K562 (cell line): Measurements from ENCODE around the gene ADAM15. TPM values are rescaled to one million over a fixed set of nuclear protein-coding genes. Genes with fewer than 3 reads are reported as not detected.
A peak's percentile ranks its signal among the peaks of the same experiment; 100 is the strongest.

Experiments used
- ATAC-seq: fragments of 200-7000 bp; cut with Tn5 transposase; 3 replicates; pipeline ENCODE4 v1.9.1; 2020; ENCODE audit warnings: moderate library complexity
- BruUV-seq: library from RNA; stranded (reverse); fragments of 400-500 nt; replicated peaks from 2 replicates; lab custom pipeline; 2021; lab: Mats Ljungman, UMichigan
- CTCF ChIA-PET: fragments of 300-600 bp; formaldehyde crosslinking; extraction: SDS; loops from one replicate; lab custom pipeline; 2021; ENCODE audit warnings: low intra/inter-chr PET ratio; lab: Yijun Ruan, JAX
- POLR2A ChIA-PET: fragments of 300-600, 350-650 bp; sonication (Branson Sonifier 250); formaldehyde crosslinking; extraction: SDS; loops from one replicate; lab custom pipeline; 2021; ENCODE audit warnings: antibody characterized with exemption, inconsistent platforms; lab: Yijun Ruan, JAX
- DNase-seq, 4 experiments: peaks; one replicate each; pipeline versions ENCODE4 v3.0.0 to v3.0.0-alpha.2; 2011 to 2018; ENCODE audit warnings: low spot score in 3 of 4, mixed read lengths in 3 of 4; ENCODE audit errors: extremely low read depth in 1 of 4
- FAIRE-seq: peaks from 2 replicates; lab custom pipeline; 2011; peaks lifted over from hg19 to GRCh38; lab: Jason Lieb, UNC
- H2AFZ ChIP-seq: 2 replicates; pipeline ENCODE4 v1.6.0; 2011; ENCODE audit warnings: low read depth, low read length, control low read depth, inconsistent platforms
- H3K27ac ChIP-seq: fragments of 200-600 bp; 3 replicates; pipeline ENCODE4 v1.8.0; 2011; ENCODE audit warnings: low read depth, mild to moderate bottlenecking, control low read depth, inconsistent platforms, low read length, moderate library complexity, mixed read lengths; ENCODE audit errors: extremely low read depth
- H3K27me3 ChIP-seq, 2 experiments: fragments of 300-600 bp in 1 of 2; 2 replicates in 1 of 2; 3 replicates in 1 of 2; pipeline versions ENCODE4 v1.6.0 to v1.8.0; 2011; ENCODE audit warnings: inconsistent platforms in 2 of 2, low read length in 2 of 2, mild to moderate bottlenecking in 1 of 2, mixed read lengths in 1 of 2, moderate library complexity in 1 of 2; ENCODE audit not compliant: control insufficient read depth in 2 of 2, insufficient read depth in 2 of 2
- H3K36me3 ChIP-seq: fragments of 300-600 bp; 3 replicates; pipeline ENCODE4 v1.8.0; 2011; ENCODE audit warnings: mild to moderate bottlenecking, low read length, inconsistent platforms; ENCODE audit not compliant: control insufficient read depth, insufficient read depth
- H3K4me1 ChIP-seq, 2 experiments: fragments of 200-600 bp in 1 of 2; replicated peaks in 1 of 2; 2 replicates in 1 of 2; 3 replicates in 1 of 2; pipeline versions ENCODE4 v1.5.1 to v1.8.0; 2011; ENCODE audit warnings: inconsistent platforms in 2 of 2, low read length in 2 of 2, mild to moderate bottlenecking in 1 of 2, mixed read lengths in 1 of 2, moderate library complexity in 1 of 2; ENCODE audit not compliant: control insufficient read depth in 2 of 2, insufficient read depth in 2 of 2
- H3K4me2 ChIP-seq: 2 replicates; pipeline ENCODE4 v1.6.1; 2011; ENCODE audit warnings: low read length, control low read depth, inconsistent platforms, mixed read lengths; ENCODE audit not compliant: insufficient read depth
- H3K4me3 ChIP-seq: fragments of 200-600 bp; sonication (generic), shearing (Covaris generic); 2 replicates; pipeline ENCODE4 v1.5.1; 2016; ENCODE audit warnings: control low read depth, inconsistent platforms
- H3K79me2 ChIP-seq: fragments of 200-600 bp; 3 replicates; pipeline ENCODE4 v1.8.0; 2011; ENCODE audit warnings: low read length, inconsistent platforms; ENCODE audit not compliant: control insufficient read depth, insufficient read depth
- H3K9ac ChIP-seq, 2 experiments: 2 replicates each; pipeline versions ENCODE4 v1.6.0 to v1.6.1; 2011; ENCODE audit warnings: low read depth in 2 of 2, low read length in 2 of 2, control low read depth in 1 of 2, inconsistent platforms in 1 of 2, mild to moderate bottlenecking in 1 of 2, mixed read lengths in 1 of 2; ENCODE audit not compliant: insufficient read depth in 1 of 2
- H3K9me1 ChIP-seq: one replicate; pipeline ENCODE4 v1.6.0; 2011; ENCODE audit warnings: inconsistent platforms, mild to moderate bottlenecking, low read length, moderate library complexity; ENCODE audit not compliant: control insufficient read depth, insufficient read depth
- H3K9me3 ChIP-seq: replicated peaks from 2 replicates; pipeline ENCODE4 v1.5.1; 2011; ENCODE audit warnings: low read depth, low read length, inconsistent platforms; ENCODE audit not compliant: control insufficient read depth, insufficient read depth
- H4K20me1 ChIP-seq: replicated peaks from 2 replicates; pipeline ENCODE4 v1.6.1; 2011; ENCODE audit warnings: low read length, inconsistent platforms, mixed read lengths; ENCODE audit not compliant: control insufficient read depth, insufficient read depth
- ATF3 ChIP-seq, 2 experiments: fragments of 450-650 bp in 1 of 2; sonication (generic) in 1 of 2; formaldehyde crosslinking in 1 of 2; IDR thresholded peaks in 1 of 2; conservative IDR thresholded peaks in 1 of 2; 2 replicates each; pipeline versions ENCODE4 v1.6.1 to v1.8.1; 2016 to 2023; ENCODE audit warnings: mild to moderate bottlenecking in 2 of 2, moderate library complexity in 2 of 2, inconsistent platforms in 1 of 2, missing genetic modification reagents in 1 of 2
- E2F4 ChIP-seq: sonication (generic); formaldehyde crosslinking; IDR thresholded peaks from 2 replicates; pipeline ENCODE4 v1.8.0; 2022; ENCODE audit warnings: mild to moderate bottlenecking, low read depth, missing genetic modification reagents
- FOSL1 ChIP-seq: fragments of 200-800 bp; sonication (Bioruptor generic); conservative IDR thresholded peaks from 2 replicates; pipeline ENCODE4 v1.6.1; 2016; ENCODE audit warnings: missing genetic modification characterization, missing compliant biosample characterization
- JUN ChIP-seq, 2 experiments: sonication (generic) in 1 of 2; formaldehyde crosslinking in 1 of 2; IDR thresholded peaks; 2 replicates each; pipeline versions ENCODE4 v1.6.1 to v1.8.0; 2012 to 2022; ENCODE audit warnings: borderline replicate concordance in 2 of 2, mild to moderate bottlenecking in 2 of 2, improper control_type of control experiment in 1 of 2, low read depth in 1 of 2, low read length in 1 of 2, missing genetic modification reagents in 1 of 2
- JUND ChIP-seq, 2 experiments: IDR thresholded peaks; 2 replicates in 1 of 2; 3 replicates in 1 of 2; pipeline ENCODE4 v1.6.1; 2011; ENCODE audit warnings: borderline replicate concordance in 2 of 2, low read depth in 2 of 2, low read length in 2 of 2, improper control_type of control experiment in 1 of 2, missing biosample characterization in 1 of 2, missing genetic modification characterization in 1 of 2, missing genetic modification reagents in 1 of 2
- L3MBTL2 ChIP-seq: fragments of 450-650 bp; IDR thresholded peaks from 2 replicates; pipeline ENCODE4 v1.6.1; 2016; ENCODE audit warnings: mild to moderate bottlenecking, moderate library complexity
- MLLT1 ChIP-seq, 2 experiments: fragments of 450-650 bp; IDR thresholded peaks; 2 replicates each; pipeline ENCODE4 v1.6.1; 2016
- NCOA1 ChIP-seq: fragments of 450-650 bp; IDR thresholded peaks from 2 replicates; pipeline ENCODE4 v1.6.1; 2016; ENCODE audit warnings: low read depth
- RCOR1 ChIP-seq, 2 experiments: IDR thresholded peaks; 2 replicates each; pipeline ENCODE4 v1.6.1; 2012; ENCODE audit warnings: low read depth in 2 of 2, low read length in 2 of 2, borderline replicate concordance in 1 of 2, improper control_type of control experiment in 1 of 2
- TOE1 ChIP-seq, 2 experiments: fragments of 450-650 bp in 1 of 2; sonication (generic) in 1 of 2; formaldehyde crosslinking in 1 of 2; IDR thresholded peaks; 2 replicates each; pipeline versions ENCODE4 v1.7.1 to v1.8.0; 2016 to 2022; ENCODE audit warnings: borderline replicate concordance in 2 of 2, mild to moderate bottlenecking in 2 of 2, antibody characterized with exemption in 1 of 2, inconsistent platforms in 1 of 2, low read depth in 1 of 2, missing genetic modification reagents in 1 of 2, moderate library complexity in 1 of 2
- WGBS: fragments of 100-300 bp; shearing (Covaris generic); methylation state at CpG from one replicate; pipeline ENCODE4 v1.1.6; 2016; ENCODE audit warnings: low coverage, mixed read lengths; ENCODE audit not compliant: insufficient coverage; ENCODE audit errors: missing lambda C conversion rate; 5-methylcytosine and 5-hydroxymethylcytosine counted together
- in situ Hi-C: fragments of 300-500 bp; cut with MboI; formaldehyde crosslinking; loops from 4 replicates; pipeline ENCODE4 v1.15.0; 2018; ENCODE audit warnings: inconsistent platforms, mixed read lengths
- intact Hi-C: fragments of 100-400 bp; cut with micrococcal nuclease; formaldehyde crosslinking; loops from 2 replicates; pipeline ENCODE4 v1.14.2; 2022
- polyA plus RNA-seq, 8 experiments: library from polyadenylated mRNA; depleted of rRNA in 4 of 8; stranded (reverse) in 5 of 8; unstranded in 3 of 8; fragments of >200 nt; fragmentation: Nextera tagmentation in 2 of 8; fragmentation: Illumina TruSeq in 1 of 8; extraction: Ambion mirVana in 2 of 8; extraction: Trizol in 1 of 8; gene quantifications; 2 replicates each; pipeline versions ENCODE4 v1.2.1 to v1.2.3, GENCODE V29; 2011 to 2014; ENCODE audit warnings: inconsistent platforms in 1 of 8, missing spikeins in 1 of 8
- total RNA-seq, 7 experiments: library from RNA; depleted of rRNA in 6 of 7; stranded (reverse); fragments of >200 nt in 6 of 7; fragmentation: Illumina TruSeq in 2 of 7; extraction: Trizol in 2 of 7; gene quantifications; 2 replicates each; pipeline versions ENCODE4 v1.2.1 to v1.2.3, GENCODE V29; 2011 to 2021; ENCODE audit warnings: low replicate concordance in 1 of 7
- TF ChIP-seq, protein P1 (sequence below): fragments of 450-650 bp; formaldehyde crosslinking; IDR thresholded peaks from 2 replicates; pipeline ENCODE4 v1.4.0; 2022; ENCODE audit warnings: missing genetic modification characterization
- TF ChIP-seq, protein P2 (sequence below): fragments of 450-650 bp; IDR thresholded peaks from 2 replicates; pipeline ENCODE4 v1.6.1; 2016

Gene ADAM15
- total and polyA plus RNA-seq, 9 of the 15 experiments (the other 6 are each of a cell fraction or from before 2014, with no cell fraction given): 0.69 to 72.3 (median 32.8) TPM

DNA sequence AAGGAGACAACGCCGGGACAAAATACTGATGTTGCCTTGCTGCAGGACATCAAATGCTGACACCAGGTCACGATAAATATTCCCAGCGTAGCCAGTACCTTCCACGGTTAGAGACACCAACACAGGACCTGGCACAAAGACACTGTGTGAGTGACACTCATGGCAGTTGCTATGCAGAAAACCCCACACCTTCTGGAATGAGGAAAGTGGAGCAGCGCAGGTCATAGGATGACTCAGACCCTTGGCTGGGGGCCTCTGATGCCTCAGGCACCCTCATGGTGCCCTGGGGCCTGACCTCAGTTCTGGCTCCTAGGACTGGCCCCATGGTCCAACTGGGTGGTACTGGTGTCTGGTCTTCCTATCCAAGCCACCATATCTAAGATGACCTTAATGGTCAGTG is 24.5 kb upstream of the ADAM15 start:
- H3K9me1 ChIP-seq: no peaks in the 10 kb centered on the region
- intact Hi-C loops (no loop called here), in situ Hi-C loops (no loop called here)
- H3K36me3 ChIP-seq: no peaks in the 10 kb centered on the region
- ATAC-seq: peak; percentile 68
- peak in 2 of 4 experiments; percentile 42 to 43 for DNase-seq
- BruUV-seq: no TSS peak
- peaks cover 13 to 26% of the 10 kb centered on the region in 2 experiments; a peak in 3 of 5 replicates for H3K4me1 ChIP-seq
- H3K9ac ChIP-seq: peak overlapping the region in 1 of 2 experiments; percentile 53; a peak in 1 of 4 replicates
- H3K27ac ChIP-seq: no peak overlapping the region
- WGBS: 61% methylated on average over 6 of the region's 6 CpGs
- no peaks in the 10 kb centered on the region for H3K79me2 ChIP-seq
- ChIA-PET CTCF (interaction anchor here (0.5 kb wide), 1 partner anchor 1523 kb away, joined by 6 read pairs; no protein-coding TSS in a partner anchor), POLR2A (interaction anchor here (0.5 kb wide), 1 partner anchor 53 kb away, joined by 4 read pairs; no protein-coding TSS in a partner anchor)
- H2AFZ ChIP-seq: 0 out of 2 replicates have a peak overlapping the region, but pooled peaks have one; percentile 8
- no peak overlapping the region for H3K4me2 ChIP-seq
- no peak overlapping the region for H3K4me3 ChIP-seq
- H4K20me1 ChIP-seq: no peaks in the 10 kb centered on the region
- no peaks in the 10 kb centered on the region for H3K9me3 ChIP-seq
- FAIRE-seq: peak; percentile 51
- H3K27me3 ChIP-seq: no peaks in the 10 kb centered on the region
- TF ChIP-seq L3MBTL2: no peak
- TF ChIP-seq, protein P1, sequence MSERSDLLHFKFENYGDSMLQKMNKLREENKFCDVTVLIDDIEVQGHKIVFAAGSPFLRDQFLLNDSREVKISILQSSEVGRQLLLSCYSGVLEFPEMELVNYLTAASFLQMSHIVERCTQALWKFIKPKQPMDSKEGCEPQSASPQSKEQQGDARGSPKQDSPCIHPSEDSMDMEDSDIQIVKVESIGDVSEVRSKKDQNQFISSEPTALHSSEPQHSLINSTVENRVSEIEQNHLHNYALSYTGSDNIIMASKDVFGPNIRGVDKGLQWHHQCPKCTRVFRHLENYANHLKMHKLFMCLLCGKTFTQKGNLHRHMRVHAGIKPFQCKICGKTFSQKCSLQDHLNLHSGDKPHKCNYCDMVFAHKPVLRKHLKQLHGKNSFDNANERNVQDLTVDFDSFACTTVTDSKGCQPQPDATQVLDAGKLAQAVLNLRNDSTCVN (CRISPR knock-in tag): no peak
- peak; percentile 68 for TF ChIP-seq JUND (IDR thresholded peaks at IDR 0.05; ENCODE audit: borderline replicate concordance, low read depth, low read length)
- TF ChIP-seq JUND (tag; IDR thresholded peaks at IDR 0.05; ENCODE audit: borderline replicate concordance, low read depth, low read length): peak; percentile 24; the same call in 1 of the 3 replicates
- peak; percentile 73 for TF ChIP-seq ATF3 (IDR thresholded peaks at IDR 0.05)
- TF ChIP-seq ATF3 (CRISPR knock-in tag; conservative IDR thresholded peaks at IDR 0.05): no peak
- 0 out of 2 replicates have a peak, but pooled peaks have one; percentile 16 for TF ChIP-seq JUN (IDR thresholded peaks at IDR 0.05; ENCODE audit: borderline replicate concordance, low read depth, low read length)
- TF ChIP-seq JUN (CRISPR knock-in tag; IDR thresholded peaks at IDR 0.05; ENCODE audit: borderline replicate concordance): no peak
- TF ChIP-seq NCOA1: no peak
- TF ChIP-seq, protein P2, sequence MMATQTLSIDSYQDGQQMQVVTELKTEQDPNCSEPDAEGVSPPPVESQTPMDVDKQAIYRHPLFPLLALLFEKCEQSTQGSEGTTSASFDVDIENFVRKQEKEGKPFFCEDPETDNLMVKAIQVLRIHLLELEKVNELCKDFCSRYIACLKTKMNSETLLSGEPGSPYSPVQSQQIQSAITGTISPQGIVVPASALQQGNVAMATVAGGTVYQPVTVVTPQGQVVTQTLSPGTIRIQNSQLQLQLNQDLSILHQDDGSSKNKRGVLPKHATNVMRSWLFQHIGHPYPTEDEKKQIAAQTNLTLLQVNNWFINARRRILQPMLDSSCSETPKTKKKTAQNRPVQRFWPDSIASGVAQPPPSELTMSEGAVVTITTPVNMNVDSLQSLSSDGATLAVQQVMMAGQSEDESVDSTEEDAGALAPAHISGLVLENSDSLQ: peak; percentile 68
- no peak for TF ChIP-seq E2F4 (CRISPR knock-in tag)
- TF ChIP-seq TOE1 (IDR thresholded peaks at IDR 0.05; ENCODE audit: borderline replicate concordance): no peak
- no peak for TF ChIP-seq TOE1 (CRISPR knock-in tag; IDR thresholded peaks at IDR 0.05; ENCODE audit: borderline replicate concordance, low read depth)
- TF ChIP-seq RCOR1 (IDR thresholded peaks at IDR 0.05; ENCODE audit: borderline replicate concordance in 1 of 2, low read depth in 2 of 2, low read length in 2 of 2): no peak
- TF ChIP-seq FOSL1 (tag): peak; percentile 57; the same call in 1 of the 2 replicates
- no peak for TF ChIP-seq MLLT1 (IDR thresholded peaks at IDR 0.05)
